ENCODE results near the gene ATG7. TPM values are rescaled to one million over a fixed set of nuclear protein-coding genes. Genes with fewer than 3 reads are reported as not detected.

The ATG7 gene
- polyA plus RNA-seq, 1 donor (not counting 4 experiments of a cell fraction or from before 2014, with no cell fraction given): 27.9 TPM

DNA sequence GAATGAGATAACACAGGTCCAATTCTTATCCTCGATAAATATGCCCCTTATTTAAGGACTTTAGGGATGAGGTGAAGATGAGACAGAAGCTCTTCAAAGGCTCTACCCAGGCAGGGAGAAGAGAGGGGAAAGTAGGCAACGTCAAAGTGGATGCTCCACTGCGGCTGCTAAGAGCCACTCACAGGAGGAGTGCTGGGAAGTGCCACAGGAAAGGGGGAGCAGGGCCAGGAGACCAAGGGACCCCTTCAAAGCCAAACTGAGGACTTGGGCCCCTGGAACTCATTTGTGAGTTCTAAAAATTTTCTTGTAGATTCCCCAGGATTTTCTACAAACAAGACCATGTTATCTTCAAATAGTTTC lies 47.3 kb upstream of the ATG7 start:
- dilution Hi-C loops (cut with MboI; ENCODE audit: extremely low pct_ligation_motif_present, low sequenced_read_pairs): no loop called here
- H4K20me1 ChIP-seq (ENCODE audit: control insufficient read depth, extremely low read depth, insufficient read depth, low read length): no peaks in the 10 kb centered on the region
- H2AFZ ChIP-seq (ENCODE audit: control insufficient read depth, low read length): no peak overlapping the region
- FAIRE-seq (no peak), DNase-seq (ENCODE audit: low read depth, low spot score) (no peak)
- peak overlapping the region; percentile 40 to 76 (median 48) for H3K4me3 ChIP-seq (ENCODE audit: control insufficient read depth in 2 of 3, extremely low read depth in 1 of 3, insufficient read depth in 2 of 3, low read depth in 1 of 3, low read length in 3 of 3)
- H3K27ac ChIP-seq (ENCODE audit: control insufficient read depth, insufficient read depth, low read length): peak overlapping the region; percentile 92
- H3K9me3 ChIP-seq (ENCODE audit: control insufficient read depth, low read depth, low read length): no peaks in the 10 kb centered on the region
- peaks cover 5 to 9% of the 10 kb centered on the region in 2 experiments for H3K36me3 ChIP-seq (ENCODE audit: control insufficient read depth in 2 of 2, extremely low read depth in 1 of 2, insufficient read depth in 2 of 2, low read length in 2 of 2)
- peak overlapping the region; percentile 96 for H3K4me2 ChIP-seq (ENCODE audit: control insufficient read depth, extremely low read depth, insufficient read depth, low read depth, low read length)
- TF ChIP-seq, protein P1, sequence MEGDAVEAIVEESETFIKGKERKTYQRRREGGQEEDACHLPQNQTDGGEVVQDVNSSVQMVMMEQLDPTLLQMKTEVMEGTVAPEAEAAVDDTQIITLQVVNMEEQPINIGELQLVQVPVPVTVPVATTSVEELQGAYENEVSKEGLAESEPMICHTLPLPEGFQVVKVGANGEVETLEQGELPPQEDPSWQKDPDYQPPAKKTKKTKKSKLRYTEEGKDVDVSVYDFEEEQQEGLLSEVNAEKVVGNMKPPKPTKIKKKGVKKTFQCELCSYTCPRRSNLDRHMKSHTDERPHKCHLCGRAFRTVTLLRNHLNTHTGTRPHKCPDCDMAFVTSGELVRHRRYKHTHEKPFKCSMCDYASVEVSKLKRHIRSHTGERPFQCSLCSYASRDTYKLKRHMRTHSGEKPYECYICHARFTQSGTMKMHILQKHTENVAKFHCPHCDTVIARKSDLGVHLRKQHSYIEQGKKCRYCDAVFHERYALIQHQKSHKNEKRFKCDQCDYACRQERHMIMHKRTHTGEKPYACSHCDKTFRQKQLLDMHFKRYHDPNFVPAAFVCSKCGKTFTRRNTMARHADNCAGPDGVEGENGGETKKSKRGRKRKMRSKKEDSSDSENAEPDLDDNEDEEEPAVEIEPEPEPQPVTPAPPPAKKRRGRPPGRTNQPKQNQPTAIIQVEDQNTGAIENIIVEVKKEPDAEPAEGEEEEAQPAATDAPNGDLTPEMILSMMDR (optimal IDR thresholded peaks at IDR 0.05 in 1 of 3, IDR thresholded peaks at IDR 0.05 in 1 of 3, conservative IDR thresholded peaks at IDR 0.05 in 1 of 3; ENCODE audit: extremely low read depth in 1 of 3, insufficient read depth in 2 of 3, low read length in 3 of 3): no peak
- TF ChIP-seq EZH2 (IDR thresholded peaks at IDR 0.05; ENCODE audit: low read length): no peak
- peaks cover 34% of the 10 kb centered on the region for H3K4me1 ChIP-seq (ENCODE audit: control insufficient read depth, extremely low read depth, insufficient read depth, low read length)
- no peaks in the 10 kb centered on the region for H3K9me1 ChIP-seq (ENCODE audit: control insufficient read depth, extremely low read depth, insufficient read depth, low read length)
- peaks cover 53% of the 10 kb centered on the region for H3K79me2 ChIP-seq (ENCODE audit: control insufficient read depth, insufficient read depth, low read length)
- no peaks in the 10 kb centered on the region for H3K27me3 ChIP-seq (ENCODE audit: control insufficient read depth, extremely low read depth, insufficient read depth, low read length)
- H3K9ac ChIP-seq (ENCODE audit: control insufficient read depth, extremely low read depth, insufficient read depth, low read length): peak overlapping the region; percentile 81

DNA sequence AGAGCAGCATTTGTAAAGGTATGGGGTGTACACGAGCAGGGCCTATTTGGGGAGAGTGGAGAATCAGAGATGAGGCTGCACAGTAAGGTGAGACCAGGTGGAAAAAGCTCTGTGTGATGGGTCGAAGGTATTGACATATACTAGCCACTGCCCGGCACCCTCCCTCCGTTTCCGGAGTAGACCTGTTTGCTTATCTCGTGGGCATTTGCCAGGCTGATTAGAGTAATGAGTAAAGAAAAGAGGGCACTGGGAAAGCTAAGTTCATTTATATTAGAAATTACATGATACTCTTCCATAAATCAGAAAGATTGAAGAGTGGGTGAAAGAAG lies 46.2 kb upstream of the ATG7 start:
- Histone ChIP-seq H3K27me3 (ENCODE audit: control insufficient read depth, extremely low read depth, insufficient read depth, low read length) (no peaks in the 10 kb centered on the region), H4K20me1 (ENCODE audit: control insufficient read depth, extremely low read depth, insufficient read depth, low read length) (no peaks in the 10 kb centered on the region), H2AFZ (ENCODE audit: control insufficient read depth, low read length) (peak overlapping the region; percentile 57), H3K9me1 (ENCODE audit: control insufficient read depth, extremely low read depth, insufficient read depth, low read length) (no peaks in the 10 kb centered on the region), H3K4me2 (ENCODE audit: control insufficient read depth, extremely low read depth, insufficient read depth, low read depth, low read length) (peak overlapping the region; percentile 96), H3K36me3 (ENCODE audit: control insufficient read depth in 2 of 2, extremely low read depth in 1 of 2, insufficient read depth in 2 of 2, low read length in 2 of 2) (peaks cover 5 to 7% of the 10 kb centered on the region in 2 experiments), H3K9me3 (ENCODE audit: control insufficient read depth, low read depth, low read length) (no peaks in the 10 kb centered on the region), H3K9ac (ENCODE audit: control insufficient read depth, extremely low read depth, insufficient read depth, low read length) (peak overlapping the region; percentile 81), H3K27ac (ENCODE audit: control insufficient read depth, insufficient read depth, low read length) (peak overlapping the region; percentile 92), H3K79me2 (ENCODE audit: control insufficient read depth, insufficient read depth, low read length) (peaks cover 50% of the 10 kb centered on the region), H3K4me1 (ENCODE audit: control insufficient read depth, extremely low read depth, insufficient read depth, low read length) (peaks cover 46% of the 10 kb centered on the region), H3K4me3 (ENCODE audit: control insufficient read depth in 2 of 3, extremely low read depth in 1 of 3, insufficient read depth in 2 of 3, low read depth in 1 of 3, low read length in 3 of 3) (peak overlapping the region; percentile 40 to 76 (median 48))
- dilution Hi-C loops (cut with MboI; ENCODE audit: extremely low pct_ligation_motif_present, low sequenced_read_pairs): no loop called here
- FAIRE-seq (no peak), DNase-seq (ENCODE audit: low read depth, low spot score) (no peak)
- TF ChIP-seq, protein P1 (optimal IDR thresholded peaks at IDR 0.05 in 1 of 3, IDR thresholded peaks at IDR 0.05 in 1 of 3, conservative IDR thresholded peaks at IDR 0.05 in 1 of 3; ENCODE audit: extremely low read depth in 1 of 3, insufficient read depth in 2 of 3, low read length in 3 of 3): no peak
- TF ChIP-seq EZH2 (IDR thresholded peaks at IDR 0.05; ENCODE audit: low read length): no peak

All from keratinocyte (primary cell).